ENCODE data around the gene MYADML2.

The MYADML2 gene

DNA sequence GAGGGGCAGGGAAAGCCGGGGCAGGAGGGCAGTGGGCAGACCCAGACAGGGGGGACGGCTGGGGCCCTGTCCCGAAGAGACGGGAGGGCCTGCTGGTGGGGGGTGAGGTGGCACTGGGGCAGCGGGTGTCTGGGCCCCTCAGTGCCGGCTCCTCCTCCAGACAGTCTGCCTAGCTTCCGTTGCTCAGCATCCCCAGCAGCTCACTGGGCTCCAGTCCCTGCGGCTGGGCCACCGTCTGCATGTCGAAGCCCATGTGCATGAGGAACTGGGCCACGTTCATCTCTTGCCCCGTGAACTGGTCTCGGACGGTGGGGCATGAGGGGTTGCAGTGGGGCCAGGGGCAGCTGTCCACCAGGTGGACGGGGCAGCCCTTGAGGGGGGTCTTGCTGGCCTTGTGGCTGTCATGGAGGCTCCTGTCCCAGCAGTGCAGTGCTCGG lies 5.8 kb upstream of the MYADML2 start:
- Histone ChIP-seq H3K9ac (ENCODE audit: low read length) (no peak overlapping the region), H3K36me3 (ENCODE audit: control insufficient read depth, insufficient read depth, low read length) (no peaks in the 10 kb centered on the region), H3K27me3 (ENCODE audit: control insufficient read depth, insufficient read depth, low read length) (peaks cover 9% of the 10 kb centered on the region), H3K4me3 (ENCODE audit: low read length) (no peak overlapping the region), H3K9me3 (ENCODE audit: control insufficient read depth, low read length) (no peaks in the 10 kb centered on the region), H3K4me1 (ENCODE audit: control insufficient read depth, insufficient read depth, low read length) (no peaks in the 10 kb centered on the region)

DNA sequence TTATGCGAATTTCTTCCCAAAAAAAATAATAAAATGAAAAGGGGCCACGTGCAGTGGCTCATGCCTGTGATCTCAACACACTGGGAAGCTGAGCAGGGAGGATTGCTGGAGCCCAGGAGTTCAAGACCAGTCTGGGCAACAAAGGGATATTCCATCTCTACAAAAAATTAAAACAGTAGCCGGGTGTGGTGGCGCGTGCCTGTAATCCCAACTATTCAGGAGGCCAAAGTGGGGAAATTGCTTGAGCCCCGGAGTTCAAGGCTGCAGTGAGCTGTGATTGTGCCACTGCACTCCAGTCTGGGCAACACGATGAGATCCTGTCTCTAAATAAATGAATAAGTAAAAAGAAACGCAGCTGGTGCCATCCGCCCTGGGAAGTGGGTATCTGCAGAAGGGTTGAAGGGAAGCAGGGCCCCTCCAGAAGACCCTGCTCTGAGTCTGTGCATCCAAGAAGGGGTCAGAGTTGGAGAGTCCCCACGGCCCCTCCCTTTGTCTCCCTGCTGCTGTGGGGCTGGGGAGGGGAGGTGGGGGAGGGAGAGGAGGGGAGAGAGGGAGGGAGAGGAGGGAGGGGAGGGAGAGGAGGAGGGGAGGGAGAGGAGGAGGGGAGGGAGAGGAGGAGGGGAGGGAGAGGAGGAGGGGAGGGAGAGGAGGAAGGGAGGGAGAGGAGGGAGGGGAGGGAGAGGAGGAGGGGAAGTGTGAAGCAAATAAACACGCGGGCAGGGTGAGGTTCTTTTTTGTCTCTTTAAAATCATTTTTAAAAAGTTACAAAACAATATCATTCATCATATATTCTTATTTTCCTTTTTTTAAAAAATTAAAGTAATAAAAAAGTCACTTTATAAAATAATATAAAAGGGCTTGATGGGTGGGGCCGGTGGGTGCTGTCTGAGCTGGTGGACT lies 5.0 kb upstream of the MYADML2 start:
- peaks cover 1% of the 10 kb centered on the region for H3K27me3 ChIP-seq (ENCODE audit: control insufficient read depth, insufficient read depth, low read length)
- no peaks in the 10 kb centered on the region for H3K36me3 ChIP-seq (ENCODE audit: control insufficient read depth, insufficient read depth, low read length)
- no peaks in the 10 kb centered on the region for H3K4me1 ChIP-seq (ENCODE audit: control insufficient read depth, insufficient read depth, low read length)
- no peak overlapping the region for H3K4me3 ChIP-seq (ENCODE audit: low read length)
- no peaks in the 10 kb centered on the region for H3K9me3 ChIP-seq (ENCODE audit: control insufficient read depth, low read length)
- H3K9ac ChIP-seq (ENCODE audit: low read length) = no peak overlapping the region

DNA sequence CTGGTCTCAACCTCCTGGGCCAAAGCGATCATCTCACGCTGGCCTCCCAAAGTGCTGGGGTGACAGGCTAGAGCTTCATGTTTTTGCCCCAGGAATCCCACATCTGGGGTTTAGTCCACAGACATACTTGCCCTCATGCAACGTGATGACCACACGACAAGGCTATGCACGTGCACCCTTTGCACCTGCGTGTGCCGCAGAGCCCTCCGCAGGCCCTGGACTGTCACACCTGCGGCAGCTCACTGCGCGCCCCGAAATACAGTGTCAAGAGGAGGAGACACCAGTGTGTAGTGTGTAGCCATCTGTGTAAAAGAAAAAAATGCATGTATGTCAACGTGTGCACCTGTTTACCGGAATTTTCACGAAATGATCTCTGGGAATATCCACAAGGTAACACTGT lies 3.5 kb upstream of the MYADML2 start:
- no peaks in the 10 kb centered on the region for H3K9me3 ChIP-seq (ENCODE audit: control insufficient read depth, low read length)
- H3K9ac ChIP-seq (ENCODE audit: low read length) = no peak overlapping the region
- H3K4me1 ChIP-seq (ENCODE audit: control insufficient read depth, insufficient read depth, low read length) = no peaks in the 10 kb centered on the region
- no peaks in the 10 kb centered on the region for H3K27me3 ChIP-seq (ENCODE audit: control insufficient read depth, insufficient read depth, low read length)
- H3K36me3 ChIP-seq (ENCODE audit: control insufficient read depth, insufficient read depth, low read length) = no peaks in the 10 kb centered on the region
- no peak overlapping the region for H3K4me3 ChIP-seq (ENCODE audit: low read length)

DNA sequence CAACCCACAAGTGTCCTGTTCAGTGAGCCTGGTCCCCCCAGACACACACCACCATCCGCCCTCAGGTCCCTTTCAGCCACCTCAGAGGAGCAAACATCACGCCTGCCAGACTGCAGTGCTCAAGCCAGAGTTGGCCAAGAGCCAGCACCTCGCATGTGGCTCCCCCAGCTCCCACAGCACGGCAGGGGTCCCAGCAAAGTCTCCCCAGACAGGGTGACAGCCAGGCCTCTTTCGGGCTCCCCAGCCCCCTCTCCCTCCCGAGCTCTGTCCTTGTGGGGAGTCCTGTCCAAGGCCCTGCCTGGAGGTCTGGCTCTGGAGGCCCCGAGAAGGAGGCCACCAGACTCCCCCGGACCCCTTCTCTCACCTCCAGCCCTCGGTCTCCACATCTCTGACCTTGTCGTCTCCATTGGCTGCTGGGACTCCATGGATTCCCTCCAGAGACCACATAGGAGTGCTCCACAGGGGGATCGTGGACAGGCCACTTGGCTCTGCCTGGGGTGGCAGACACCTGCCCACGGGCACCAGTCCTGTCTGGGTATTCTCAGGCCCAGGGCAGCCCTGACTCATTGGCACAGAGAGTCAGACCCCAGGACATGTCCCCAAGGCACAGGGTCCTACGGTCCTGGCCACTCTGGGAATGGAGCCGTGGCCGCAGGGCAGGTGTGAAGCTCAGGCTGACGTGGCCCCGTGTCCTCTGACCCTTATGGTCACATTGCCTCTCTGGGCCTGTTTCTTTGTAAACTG lies 1.8 kb upstream of the MYADML2 start:
- Histone ChIP-seq H3K36me3 (ENCODE audit: control insufficient read depth, insufficient read depth, low read length) (no peaks in the 10 kb centered on the region), H3K4me1 (ENCODE audit: control insufficient read depth, insufficient read depth, low read length) (no peaks in the 10 kb centered on the region), H3K27me3 (ENCODE audit: control insufficient read depth, insufficient read depth, low read length) (no peaks in the 10 kb centered on the region), H3K9ac (ENCODE audit: low read length) (no peak overlapping the region), H3K4me3 (ENCODE audit: low read length) (no peak overlapping the region), H3K9me3 (ENCODE audit: control insufficient read depth, low read length) (no peaks in the 10 kb centered on the region)

DNA sequence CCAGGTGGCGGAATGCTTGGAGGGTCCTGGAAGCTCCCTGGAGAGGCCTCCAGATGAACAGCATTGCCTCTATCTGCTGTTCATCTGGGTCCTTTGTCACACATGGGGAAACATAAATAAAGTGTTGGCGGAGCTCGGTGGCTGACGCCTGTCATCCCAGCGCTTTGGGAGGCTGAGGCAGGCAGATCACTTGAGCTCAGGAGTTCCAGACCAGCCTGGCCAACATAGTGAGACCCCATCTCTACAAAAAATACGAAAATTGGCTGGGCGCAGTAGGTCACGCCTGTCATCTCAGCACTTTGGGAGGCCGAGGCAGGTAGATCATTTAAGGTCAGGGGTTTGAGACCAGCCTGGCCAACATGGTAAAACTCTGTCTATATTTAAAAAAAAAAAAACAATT lies 2.2 kb downstream of the MYADML2 start:
- no peak overlapping the region for H3K9ac ChIP-seq (ENCODE audit: low read length)
- H3K4me1 ChIP-seq (ENCODE audit: control insufficient read depth, insufficient read depth, low read length) = peaks cover 7% of the 10 kb centered on the region
- peaks cover 15% of the 10 kb centered on the region for H3K27me3 ChIP-seq (ENCODE audit: control insufficient read depth, insufficient read depth, low read length)
- H3K9me3 ChIP-seq (ENCODE audit: control insufficient read depth, low read length) = no peaks in the 10 kb centered on the region
- no peak overlapping the region for H3K4me3 ChIP-seq (ENCODE audit: low read length)
- H3K36me3 ChIP-seq (ENCODE audit: control insufficient read depth, insufficient read depth, low read length) = no peaks in the 10 kb centered on the region

DNA sequence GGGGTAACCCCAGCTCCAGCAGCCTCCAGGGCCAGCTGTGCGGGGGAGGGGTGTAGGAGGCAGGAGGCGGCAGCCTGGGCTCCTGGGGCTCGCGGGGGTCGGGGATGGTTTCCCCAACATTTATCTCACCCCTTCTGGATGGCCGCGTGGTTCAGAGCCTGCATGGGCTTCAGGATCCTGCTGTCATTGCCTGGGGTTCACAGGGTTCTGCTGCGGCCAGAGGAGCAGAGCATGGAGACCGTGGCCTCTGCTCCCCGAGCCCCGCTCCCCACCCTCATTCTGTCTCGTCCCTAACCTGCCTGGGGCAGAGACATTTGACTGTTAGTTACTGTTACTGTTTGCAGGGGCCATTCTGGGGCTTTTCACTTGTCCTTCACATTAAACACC lies 4.9 kb downstream of the MYADML2 start:
- Histone ChIP-seq H3K4me3 (ENCODE audit: low read length) (no peak overlapping the region), H3K4me1 (ENCODE audit: control insufficient read depth, insufficient read depth, low read length) (peaks cover 9% of the 10 kb centered on the region), H3K9me3 (ENCODE audit: control insufficient read depth, low read length) (no peaks in the 10 kb centered on the region), H3K9ac (ENCODE audit: low read length) (no peak overlapping the region), H3K27me3 (ENCODE audit: control insufficient read depth, insufficient read depth, low read length) (peaks cover 20% of the 10 kb centered on the region), H3K36me3 (ENCODE audit: control insufficient read depth, insufficient read depth, low read length) (no peaks in the 10 kb centered on the region)

DNA sequence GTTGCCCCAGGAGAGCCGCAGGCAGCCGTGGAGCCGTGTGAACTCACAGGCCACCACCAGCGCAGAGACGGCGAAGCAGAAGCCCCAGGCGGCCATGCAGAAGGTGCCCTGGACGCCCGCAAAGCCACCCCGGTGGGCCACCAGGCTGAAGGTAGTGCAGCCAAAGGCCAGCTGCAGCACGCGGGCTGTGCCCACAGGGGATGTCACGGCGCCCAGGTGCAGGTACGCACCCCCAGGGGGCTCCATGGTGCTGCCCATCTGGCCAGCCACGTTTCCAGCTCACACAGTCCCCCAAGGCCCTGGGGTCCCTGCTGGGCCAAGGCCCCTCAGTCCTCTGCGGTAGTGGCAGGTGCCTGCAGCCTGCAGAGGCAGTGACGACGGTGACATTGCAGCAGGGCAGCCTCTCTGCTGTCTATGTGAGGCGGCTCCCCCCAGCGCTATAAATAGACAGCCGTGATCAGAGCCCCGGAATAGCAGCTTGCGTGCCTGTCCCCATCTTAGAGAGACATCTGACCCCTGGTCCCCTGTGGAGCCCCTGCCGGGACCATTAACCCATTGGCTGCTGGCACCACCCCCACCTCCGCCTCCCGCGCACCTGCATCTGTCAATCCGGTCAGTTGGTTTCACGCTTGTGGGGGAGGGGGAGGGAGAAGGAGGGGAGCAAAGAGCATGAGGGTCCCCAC lies 5.4 kb downstream of the MYADML2 start:
- Histone ChIP-seq H3K27me3 (ENCODE audit: control insufficient read depth, insufficient read depth, low read length) (peaks cover 20% of the 10 kb centered on the region), H3K9ac (ENCODE audit: low read length) (no peak overlapping the region), H3K4me1 (ENCODE audit: control insufficient read depth, insufficient read depth, low read length) (peaks cover 11% of the 10 kb centered on the region)

DNA sequence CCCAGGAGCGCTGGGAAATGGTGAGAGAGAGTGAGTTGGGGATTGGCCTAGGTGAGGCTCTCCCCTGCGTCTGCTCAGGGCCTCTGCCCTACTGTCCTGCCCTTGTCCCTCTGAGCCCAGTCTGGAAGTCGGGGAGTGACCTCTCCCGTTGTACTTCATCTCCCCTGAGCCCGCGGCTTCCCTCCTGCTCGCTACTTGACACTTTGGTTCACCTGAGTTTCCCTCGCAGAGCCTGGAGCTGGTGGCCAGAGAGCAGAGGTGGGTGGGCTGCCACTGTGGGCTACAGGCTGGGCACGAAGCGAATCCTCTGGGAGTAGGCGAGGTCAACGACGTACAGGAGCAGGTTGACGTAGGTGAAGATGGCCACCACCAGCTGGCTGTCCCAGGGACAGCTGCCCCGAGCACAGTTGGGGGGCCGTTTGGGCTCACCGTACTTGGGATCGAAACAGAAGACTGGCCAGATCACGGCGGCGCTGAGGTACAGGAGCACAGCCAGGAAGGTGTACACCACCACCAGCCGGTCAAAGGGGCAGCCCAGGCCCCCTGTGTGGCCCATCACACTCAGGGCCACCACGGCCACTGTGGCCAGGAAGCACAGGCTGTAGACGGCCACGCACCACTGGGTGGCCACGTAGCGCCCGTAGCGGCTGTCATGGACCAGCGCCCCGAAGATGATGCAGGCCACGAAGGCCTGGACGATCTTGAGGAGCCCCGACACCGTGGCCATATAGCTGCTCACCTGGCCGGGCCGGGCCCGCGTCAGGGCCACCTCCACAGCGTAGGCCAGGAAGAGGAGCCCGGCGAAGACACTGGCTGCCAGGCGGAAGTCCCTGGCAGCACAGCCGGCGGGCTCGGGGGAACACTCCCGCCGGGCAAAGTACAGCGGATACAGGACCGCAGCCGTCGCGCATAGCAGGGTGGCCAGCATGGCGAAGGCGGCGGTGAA lies 6.2 kb downstream of the MYADML2 start:
- Histone ChIP-seq H3K36me3 (ENCODE audit: control insufficient read depth, insufficient read depth, low read length) (no peaks in the 10 kb centered on the region), H3K9me3 (ENCODE audit: control insufficient read depth, low read length) (no peaks in the 10 kb centered on the region), H3K4me3 (ENCODE audit: low read length) (no peak overlapping the region), H3K4me1 (ENCODE audit: control insufficient read depth, insufficient read depth, low read length) (peaks cover 17% of the 10 kb centered on the region), H3K27me3 (ENCODE audit: control insufficient read depth, insufficient read depth, low read length) (peaks cover 20% of the 10 kb centered on the region), H3K9ac (ENCODE audit: low read length) (no peak overlapping the region)

More for the DNA sequence above, 5.4 kb downstream of the MYADML2 start:
- Histone ChIP-seq H3K9me3 (ENCODE audit: control insufficient read depth, low read length) (no peaks in the 10 kb centered on the region), H3K4me3 (ENCODE audit: low read length) (no peak overlapping the region), H3K36me3 (ENCODE audit: control insufficient read depth, insufficient read depth, low read length) (no peaks in the 10 kb centered on the region)

DNA sequence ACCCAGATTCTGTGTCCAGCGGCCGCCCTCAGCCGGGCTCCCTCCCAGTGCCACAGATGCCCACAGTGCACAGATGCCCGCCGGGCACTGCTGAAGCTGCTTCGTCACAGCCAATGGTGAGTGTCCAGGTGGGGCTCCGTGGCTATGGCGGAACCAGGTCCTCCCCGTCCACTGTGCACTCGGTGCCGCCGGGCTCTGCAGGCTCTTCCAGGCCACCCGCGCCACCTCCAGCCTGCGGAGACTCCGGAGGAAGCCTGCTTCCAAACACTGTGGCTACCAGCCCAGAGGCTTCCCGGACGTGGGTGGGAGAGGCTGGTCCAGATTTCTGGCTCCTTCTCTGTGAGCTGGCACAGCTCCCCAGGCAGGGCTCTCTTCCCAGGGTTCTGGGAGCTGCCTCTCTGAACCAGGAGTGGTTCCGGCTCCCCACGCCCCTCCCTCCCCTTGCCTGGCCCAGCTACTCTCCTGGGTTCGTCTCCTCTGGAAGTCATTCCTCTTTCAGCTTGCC lies 7.1 kb downstream of the MYADML2 start:
- no peak overlapping the region for H3K9ac ChIP-seq (ENCODE audit: low read length)
- no peaks in the 10 kb centered on the region for H3K9me3 ChIP-seq (ENCODE audit: control insufficient read depth, low read length)
- H3K36me3 ChIP-seq (ENCODE audit: control insufficient read depth, insufficient read depth, low read length) = no peaks in the 10 kb centered on the region
- H3K4me1 ChIP-seq (ENCODE audit: control insufficient read depth, insufficient read depth, low read length) = peaks cover 22% of the 10 kb centered on the region
- peaks cover 20% of the 10 kb centered on the region for H3K27me3 ChIP-seq (ENCODE audit: control insufficient read depth, insufficient read depth, low read length)
- H3K4me3 ChIP-seq (ENCODE audit: low read length) = no peak overlapping the region

DNA sequence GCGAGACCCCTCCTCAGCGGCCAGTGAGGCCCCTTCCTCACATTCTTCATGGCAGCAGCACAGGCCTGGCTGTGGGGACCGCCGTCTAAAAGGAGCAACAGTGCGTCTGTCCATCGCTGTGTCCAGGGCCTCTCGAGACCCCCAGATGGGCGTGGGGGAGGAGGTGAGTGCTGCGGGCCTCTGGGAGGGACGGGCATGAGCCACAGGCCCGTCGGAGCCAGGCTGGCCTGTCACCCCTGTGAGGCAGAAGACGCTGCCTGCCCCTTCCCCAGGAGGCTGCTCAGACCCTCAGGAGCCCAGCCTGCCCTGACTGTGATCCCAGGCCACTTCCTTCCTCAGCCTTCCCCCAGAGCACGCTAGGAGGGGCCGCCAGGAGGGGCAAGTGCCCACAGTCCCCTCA lies 7.8 kb downstream of the MYADML2 start:
- peaks cover 20% of the 10 kb centered on the region for H3K27me3 ChIP-seq (ENCODE audit: control insufficient read depth, insufficient read depth, low read length)
- no peak overlapping the region for H3K9ac ChIP-seq (ENCODE audit: low read length)
- H3K36me3 ChIP-seq (ENCODE audit: control insufficient read depth, insufficient read depth, low read length) = no peaks in the 10 kb centered on the region
- H3K4me3 ChIP-seq (ENCODE audit: low read length) = no peak overlapping the region
- no peaks in the 10 kb centered on the region for H3K9me3 ChIP-seq (ENCODE audit: control insufficient read depth, low read length)
- peaks cover 22% of the 10 kb centered on the region for H3K4me1 ChIP-seq (ENCODE audit: control insufficient read depth, insufficient read depth, low read length)

DNA sequence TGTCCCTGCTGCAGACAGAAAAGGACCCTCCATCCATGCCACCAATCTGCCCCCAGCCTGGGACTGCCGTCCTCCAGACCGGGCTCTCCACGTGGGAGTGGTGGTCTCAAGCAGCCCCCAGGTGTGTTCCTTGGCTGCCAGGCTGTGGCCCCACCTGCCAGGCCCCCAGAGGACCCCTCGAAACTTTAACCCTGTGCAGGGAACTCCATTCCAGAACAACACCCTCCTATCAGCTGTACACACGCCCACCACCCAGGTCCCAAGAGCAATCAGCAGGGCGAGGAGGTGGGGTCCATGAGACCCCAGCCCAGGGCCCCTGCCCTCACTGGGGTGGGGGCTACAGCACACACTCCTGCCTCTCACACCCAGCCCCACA lies 11.3 kb downstream of the MYADML2 start:
- H3K27me3 ChIP-seq (ENCODE audit: control insufficient read depth, insufficient read depth, low read length) = peaks cover 9% of the 10 kb centered on the region
- no peaks in the 10 kb centered on the region for H3K9me3 ChIP-seq (ENCODE audit: control insufficient read depth, low read length)
- no peaks in the 10 kb centered on the region for H3K36me3 ChIP-seq (ENCODE audit: control insufficient read depth, insufficient read depth, low read length)
- no peak overlapping the region for H3K4me3 ChIP-seq (ENCODE audit: low read length)
- H3K9ac ChIP-seq (ENCODE audit: low read length) = no peak overlapping the region
- peaks cover 35% of the 10 kb centered on the region for H3K4me1 ChIP-seq (ENCODE audit: control insufficient read depth, insufficient read depth, low read length)

Data from mucosa of stomach (tissue), 1 donor.